Renal pelvis (tissue), 4 donors: ENCODE measurements around the gene EFCAB6. TPM values are rescaled to one million over a fixed set of nuclear protein-coding genes. Genes with fewer than 3 reads are reported as not detected.

Experiments used
- DNase-seq: peaks from one replicate; pipeline ENCODE4 v3.0.0-alpha.2; 2013
- polyA plus RNA-seq, 3 donors: library from polyadenylated mRNA; unstranded; fragments of 120-200 nt; gene quantifications; one replicate each; pipeline ENCODE4 v1.2.1, GENCODE V29; 2013; ENCODE audit not compliant: insufficient read length in 3 of 3

Gene EFCAB6
- polyA plus RNA-seq, 3 donors = 4.3 to 6.0 (median 5.8) TPM

DNA sequence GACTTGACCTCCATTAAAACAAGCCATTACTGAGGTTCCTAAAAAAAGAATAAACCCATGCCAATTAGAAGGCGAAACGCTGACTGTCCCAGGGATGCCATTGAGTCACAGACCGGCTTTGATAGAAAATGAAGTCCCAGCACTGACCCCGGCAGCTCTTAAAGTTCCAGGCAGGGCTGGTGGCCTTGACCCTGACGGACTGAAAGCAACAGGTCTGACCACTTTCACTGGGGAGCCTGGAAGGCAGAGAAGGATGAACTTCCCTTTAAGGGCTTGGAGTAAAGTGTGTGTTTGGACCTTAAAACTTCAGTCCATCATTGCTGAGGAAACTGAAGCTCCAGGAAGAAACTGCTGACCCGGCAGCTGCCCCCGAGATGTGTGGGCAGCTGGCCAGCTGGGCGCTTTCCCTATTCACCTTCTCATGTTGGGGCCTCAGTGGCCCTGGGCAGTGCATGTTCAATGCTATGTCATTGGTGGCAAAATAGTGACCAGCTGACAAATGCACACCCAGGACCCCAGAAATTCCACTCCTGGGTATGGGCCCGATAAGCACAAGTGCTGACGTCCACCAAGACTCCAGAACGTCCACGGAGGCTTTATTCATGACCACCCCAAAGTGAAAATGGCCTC, 18.9 kb upstream of the EFCAB6 start:
- DNase-seq = no peak

DNA sequence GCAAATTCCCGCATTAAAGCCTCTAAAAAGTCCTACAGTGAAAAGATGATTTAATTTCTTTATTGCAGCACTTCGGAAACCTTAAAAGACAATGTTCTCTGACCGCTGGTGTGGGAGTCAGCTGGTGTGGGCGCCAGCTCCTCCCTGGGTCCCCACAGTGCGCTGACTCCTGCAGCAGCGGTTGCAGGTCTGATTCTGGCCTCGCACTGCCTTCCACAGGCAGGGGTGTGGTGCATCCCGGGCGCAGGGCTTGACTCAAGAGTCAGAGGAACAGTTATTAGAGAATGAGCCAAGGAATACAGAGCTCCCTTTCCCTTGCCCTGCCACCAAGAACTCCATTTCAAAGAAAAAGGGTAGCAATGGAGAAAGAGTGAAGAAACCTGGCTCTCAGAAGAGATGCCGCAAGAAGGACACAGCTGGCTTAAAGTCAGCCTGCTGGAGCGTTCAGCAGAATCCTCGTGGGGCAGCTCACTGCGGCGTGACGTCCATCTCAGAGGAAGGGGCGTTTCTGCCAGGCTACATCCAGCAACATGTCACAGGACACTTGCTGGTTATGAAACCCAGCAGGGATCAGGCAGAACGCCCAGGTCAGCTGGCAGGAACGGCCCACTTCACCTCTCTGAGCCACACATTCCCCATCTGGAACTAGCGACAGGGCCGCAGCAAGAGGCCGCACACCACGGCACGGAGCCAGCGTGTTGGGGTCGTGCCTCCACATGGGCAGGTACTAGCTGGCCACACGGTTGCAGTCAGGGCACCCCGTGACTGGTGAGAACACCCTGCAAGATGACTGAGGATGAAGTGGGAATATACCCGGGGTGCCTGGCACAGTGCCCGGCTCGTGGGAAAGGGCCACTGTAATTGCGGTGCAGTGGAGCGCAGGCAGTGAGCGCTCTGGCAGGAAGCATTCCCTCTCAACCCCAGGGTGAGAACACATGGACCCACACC, 18.1 kb upstream of the EFCAB6 start:
- no peak for DNase-seq

DNA sequence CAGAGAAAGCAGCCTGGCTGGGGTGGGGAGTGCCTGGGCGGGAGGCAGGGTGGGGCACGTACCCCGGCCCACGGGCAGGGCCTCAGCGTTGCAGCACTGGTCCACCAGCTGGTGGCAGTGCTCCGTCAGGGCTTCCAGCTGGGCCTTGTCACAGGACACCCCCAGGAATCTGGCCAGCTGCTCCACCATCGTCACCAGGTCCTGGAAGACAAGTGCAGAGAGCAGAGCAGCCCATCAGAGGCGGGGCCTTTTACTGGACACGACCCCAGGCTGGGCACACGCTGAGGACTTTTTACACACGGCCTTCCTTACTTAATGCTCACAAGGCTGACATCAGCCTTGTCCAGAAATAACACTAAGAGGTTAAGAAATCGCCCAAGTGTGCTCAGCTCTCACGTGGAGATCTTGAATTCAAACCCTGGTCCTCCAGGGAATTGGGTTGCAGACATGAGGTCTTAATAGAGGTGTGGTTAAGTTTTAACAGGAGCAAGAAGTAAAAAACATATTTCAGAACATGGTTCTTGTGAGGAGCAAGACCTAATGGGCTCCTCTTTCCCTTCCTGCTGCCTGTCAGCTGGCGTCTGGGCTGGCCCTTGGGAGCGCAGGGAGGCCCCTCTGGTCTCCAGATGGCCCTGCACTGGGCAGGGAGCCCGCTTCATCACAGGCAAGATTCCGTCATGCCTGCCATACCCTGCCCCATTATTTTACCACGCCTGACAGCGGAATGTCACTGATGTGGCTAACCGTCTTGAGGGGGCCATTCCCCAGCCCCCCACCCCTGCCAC, 17.1 kb upstream of the EFCAB6 start:
- DNase-seq = no peak

DNA sequence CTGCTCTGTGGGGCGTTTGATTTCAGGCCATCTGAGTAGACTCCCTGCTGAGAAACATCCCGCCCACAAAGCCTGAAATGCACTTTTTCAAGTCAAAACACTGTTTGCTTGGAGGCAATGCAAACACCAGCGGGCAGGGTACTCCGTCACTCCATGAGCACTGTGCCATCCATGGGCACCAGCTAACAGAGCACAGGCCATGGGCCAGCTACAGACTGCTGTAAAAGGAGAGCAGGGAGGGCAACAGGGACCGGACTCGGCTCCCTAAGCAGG, 16.6 kb upstream of the EFCAB6 start:
- no peak for DNase-seq

DNA sequence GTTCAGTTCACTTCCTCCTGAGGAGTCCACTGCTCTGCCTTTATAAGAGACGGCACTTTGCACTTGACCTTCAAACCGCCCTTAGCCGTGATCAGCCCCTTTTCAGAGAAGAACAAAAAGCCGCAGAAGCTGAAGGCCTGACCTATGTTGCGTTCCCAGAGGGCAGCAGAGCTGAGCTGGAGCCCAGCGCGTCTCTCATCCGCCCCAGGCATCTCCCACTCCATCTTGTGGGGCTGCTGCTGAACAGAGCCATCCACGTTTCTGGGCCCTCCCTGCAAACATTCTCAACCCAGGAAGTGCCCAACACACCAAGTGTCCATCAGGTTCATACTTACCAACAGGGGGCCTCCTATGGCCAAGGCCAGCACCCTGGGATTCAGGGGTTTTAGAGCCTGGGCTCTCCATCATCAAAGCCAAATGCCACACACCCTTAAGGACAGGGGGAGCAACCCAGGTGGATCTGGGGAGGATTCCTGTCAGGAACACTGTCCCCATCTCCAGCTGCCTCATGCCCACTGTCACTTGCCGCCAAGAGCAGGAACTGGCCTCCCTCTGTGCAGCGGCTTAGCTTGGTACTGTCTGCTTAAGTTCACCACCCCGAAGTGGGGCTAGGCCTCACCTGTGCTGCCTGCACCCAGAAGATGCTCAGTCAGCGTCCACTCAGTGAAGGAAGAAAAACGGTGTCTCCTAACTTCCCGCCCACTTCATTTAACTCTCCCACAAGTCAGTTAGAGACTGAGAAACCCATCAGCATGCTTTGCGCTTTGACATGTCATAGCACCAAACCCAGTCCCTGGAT, 16.0 kb upstream of the EFCAB6 start:
- DNase-seq = no peak

DNA sequence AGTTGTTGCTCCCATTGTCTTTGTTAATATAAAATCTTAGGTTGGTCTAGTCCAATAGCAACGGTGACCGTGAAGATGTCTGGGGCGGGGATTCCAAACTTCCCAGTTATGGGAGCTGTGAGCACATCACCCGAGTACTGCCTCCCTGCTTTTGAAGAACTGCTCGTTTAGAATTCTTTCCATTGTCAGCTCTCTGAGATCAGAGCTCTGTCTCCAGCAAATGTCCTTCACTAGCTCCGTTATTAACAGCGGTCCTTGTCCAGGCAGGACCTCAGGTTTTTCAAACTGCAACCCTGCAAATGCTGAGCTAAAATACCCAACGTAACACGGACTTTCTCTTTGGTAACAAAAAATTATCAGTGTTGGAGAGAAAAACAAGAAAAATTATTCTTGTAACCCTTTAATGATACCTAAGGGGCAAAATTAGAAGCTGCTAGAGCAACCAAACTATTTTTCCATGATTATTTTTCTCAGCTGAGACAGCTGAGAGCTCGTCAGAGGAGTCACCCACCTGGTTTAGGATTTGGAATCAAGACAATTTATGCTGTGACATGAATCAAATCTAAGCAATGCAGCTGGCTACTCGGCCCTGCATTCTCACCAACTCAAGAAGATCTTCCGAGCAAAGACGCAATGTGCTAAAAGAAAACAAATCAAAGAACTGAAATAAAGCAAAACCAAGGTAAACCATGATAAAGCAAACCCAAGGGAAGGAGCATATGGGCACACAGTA, 15.1 kb upstream of the EFCAB6 start:
- DNase-seq = no peak

DNA sequence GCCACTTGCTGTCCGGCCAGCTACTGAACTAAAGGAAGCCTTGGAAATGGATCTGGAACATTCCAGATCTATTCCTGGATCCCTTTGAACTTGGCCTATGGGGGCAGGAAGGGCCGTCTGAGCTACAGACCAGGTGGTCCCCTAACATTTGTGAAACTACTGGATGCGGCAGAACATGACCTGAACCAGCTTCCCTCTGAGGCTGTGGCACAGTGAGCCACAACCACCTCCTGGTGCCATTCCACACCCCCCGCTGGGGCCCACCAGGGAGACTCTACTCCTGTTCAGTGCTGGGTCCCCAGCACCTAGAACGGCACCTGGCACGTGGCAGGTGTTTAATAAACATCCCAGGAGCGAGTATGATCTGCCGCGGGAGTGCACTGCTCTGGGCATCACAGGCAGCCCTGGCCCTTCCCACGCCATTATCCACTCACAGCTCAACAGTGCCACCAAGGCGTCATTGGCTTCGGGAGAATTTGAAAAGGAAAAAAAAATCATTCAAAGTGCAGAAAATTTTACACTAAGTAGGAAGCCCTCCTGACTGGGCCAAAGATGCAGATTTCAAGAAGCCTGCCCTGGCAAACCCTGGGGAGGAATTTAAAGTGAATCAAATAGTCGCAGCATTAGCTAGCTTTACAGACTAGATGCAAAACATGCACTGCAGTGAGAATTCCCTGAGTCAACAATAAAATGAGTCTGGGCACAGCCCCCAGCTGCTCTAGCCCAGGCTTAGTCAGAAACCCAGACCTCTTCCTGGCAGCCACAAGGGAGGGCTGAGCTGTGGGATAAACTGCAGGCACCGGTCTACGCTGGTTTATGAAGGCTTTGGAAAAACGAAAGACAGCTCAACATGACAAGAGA, 14.3 kb upstream of the EFCAB6 start:
- DNase-seq = no peak

DNA sequence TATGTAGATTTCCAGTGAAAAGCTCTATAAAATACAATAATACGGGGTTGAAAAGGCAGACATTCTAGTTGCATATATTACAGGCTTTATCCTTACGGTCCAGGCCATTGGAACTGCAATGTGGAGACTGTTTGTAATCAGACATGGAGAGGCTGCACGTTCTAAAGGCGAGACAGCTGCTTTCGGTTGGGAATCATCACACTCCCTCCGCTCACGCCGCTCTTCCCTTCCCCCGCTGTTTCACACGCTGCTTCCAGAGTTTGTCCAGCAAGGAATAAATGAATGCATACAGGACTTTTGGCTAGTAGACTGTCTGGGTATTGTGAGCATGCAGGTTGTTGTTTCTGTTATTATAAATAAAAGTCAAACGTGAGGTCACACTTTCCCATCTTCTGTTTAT, 13.5 kb upstream of the EFCAB6 start:
- DNase-seq = no peak

DNA sequence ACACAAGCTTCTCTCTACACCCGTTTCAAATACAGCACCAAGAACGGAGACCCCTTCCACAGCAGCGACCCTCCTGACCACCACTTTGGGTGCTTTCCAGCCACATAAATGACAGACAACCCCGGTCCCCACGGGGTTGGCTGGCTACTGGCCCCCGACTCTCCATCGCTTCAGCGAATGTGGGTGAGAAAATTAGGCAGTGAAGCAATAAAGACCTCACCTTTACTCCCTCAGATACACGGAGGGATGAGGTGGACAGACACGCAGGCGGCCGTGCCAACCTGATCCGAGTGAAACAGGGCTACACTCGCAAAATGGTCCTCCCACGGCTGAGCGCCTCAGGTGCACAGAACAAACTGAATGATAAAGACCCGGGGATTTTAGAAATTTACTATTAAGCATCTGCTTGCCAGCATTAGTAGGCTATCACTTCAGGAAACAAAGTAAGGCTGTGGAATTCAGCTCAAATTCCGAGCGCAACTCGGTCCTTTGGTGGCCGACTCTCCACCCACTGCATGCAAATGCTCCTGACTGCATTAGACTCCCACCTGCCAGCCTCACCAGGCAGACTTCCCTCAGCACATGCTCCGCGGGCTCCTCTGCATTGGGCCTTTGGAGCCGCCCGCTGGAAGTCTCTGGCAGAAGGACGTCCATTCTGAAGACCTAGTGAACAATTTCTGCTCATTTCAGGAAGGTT, 12.8 kb upstream of the EFCAB6 start:
- DNase-seq = no peak

DNA sequence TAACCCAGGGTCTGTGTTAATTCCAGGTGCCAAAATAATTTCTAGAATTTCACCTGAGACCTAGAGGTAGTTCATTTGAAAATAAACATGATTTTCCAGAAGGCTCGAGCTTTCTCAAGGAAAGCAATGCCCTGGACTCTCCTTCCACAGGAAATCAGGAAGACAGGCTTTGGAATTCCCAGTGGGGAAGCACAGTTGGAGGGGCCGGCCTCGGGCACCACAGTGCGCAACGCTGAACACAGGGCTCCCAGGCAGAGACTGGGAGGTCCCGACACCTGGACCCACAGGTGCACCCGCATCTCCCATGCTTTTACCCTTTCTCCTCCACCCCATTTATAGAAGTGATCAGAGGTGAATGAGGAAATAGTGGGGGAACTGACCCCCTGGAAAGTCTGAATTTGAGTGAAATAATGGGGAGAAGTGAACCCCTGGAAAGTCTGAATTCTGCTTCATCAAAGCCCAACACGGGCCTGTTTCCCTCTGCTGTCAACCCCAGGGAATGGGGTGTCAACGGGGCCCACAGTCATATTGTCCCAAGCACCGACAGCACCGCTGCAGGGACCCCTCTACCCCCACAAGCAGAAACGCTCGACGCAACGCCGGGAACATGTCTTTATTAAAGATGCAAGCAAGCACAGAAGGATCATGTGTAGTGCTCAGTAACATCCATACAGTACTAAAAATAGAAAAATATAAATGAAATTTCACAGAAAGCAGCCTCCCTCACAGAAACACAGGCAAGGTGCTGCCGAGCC, 12.0 kb upstream of the EFCAB6 start:
- no peak for DNase-seq

DNA sequence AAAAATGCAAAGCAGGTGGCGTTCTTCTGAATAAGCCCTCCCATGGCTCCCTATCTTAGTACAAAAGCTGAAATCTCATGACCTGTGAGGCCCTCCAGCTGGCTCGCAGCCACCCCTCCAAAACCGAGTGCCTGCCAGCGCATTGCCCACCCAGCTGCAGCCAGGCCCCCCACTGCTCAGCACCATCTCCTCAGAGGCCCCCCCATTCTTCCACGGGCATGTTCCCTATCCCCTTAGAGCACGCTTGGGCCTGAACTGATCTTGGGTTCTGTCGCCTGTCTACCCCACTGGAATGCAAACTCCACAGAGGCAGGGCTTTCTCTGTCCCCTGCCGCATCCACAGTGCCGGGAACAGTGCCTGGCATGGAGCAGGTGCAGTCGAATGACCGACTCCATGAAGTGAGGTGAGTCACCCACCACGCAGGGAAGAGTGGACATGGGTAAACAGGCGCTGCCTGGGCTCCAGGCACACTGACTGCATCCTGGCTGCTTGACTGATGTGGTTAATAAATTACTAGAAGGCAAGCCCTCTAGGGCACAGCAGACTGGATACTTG, 11.3 kb upstream of the EFCAB6 start:
- DNase-seq = peak; percentile 57

DNA sequence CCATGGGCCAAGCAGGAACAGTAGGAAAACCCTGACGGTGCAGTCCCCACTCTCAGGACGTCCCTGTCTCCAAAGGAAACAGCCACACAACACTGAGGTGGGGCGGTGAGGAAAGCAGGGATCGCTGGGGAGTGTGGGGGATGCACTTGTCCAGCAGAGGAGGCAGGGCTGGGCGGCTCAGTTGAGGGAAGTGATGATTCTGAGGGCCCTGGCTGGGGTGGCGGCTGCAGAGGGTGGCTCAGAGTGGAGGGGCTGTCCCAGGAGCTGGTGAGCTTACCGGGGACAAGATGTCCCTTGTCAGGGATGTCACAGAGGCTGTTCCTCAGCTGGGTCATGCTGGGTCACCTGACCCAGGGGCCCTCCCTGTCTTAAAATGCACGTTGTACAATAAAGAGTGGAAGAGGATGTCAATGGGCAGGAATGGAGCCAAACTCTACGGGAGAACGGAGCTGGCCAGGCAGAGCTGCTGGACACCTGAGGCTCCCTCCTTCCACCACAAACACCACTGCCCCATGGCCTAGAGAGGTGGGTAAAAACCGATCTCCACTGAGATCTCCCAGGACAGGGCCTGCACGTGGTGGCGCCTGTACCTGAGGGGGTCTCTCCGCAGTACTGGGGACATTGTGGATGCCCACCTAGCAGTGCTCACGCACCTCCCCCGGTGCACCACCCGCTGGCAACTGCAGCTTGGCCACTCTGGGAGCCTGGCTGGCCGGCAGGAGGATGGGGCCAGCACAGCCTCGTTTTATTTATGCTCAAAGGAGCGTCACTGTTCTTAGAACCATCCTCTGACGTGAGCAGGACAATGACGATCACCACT, 9.7 kb upstream of the EFCAB6 start:
- DNase-seq = no peak

DNA sequence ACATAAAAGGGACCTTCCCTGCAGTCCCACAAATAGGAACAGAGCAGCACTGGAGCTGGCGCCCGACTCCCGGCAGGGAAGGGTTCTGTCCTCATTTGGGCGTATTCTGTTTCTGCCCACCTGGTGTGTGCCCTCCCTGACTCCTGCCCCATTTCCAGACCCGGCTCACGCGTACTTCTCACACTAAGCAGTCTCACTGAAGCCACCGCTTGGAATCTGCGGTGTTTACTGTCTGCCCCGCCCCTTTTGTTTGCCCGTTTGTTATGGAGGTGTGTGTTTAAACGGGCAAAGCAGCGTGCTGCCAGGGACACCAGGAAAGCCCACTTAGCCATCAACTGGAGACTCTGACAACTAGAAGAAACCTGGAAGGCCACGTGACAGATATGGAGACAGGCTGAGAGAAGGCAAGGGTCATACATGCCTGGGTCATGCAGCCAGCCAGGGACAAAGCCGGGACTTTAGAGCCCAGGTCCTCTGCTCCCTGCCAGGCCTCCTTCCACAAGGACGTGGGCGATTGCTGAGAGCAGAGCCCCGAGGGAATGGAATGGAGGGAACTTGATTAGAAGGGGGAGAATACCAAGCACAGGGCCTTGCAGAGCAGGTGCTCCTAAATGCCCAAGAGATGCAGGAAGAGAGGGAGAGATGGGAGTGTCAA, 8.7 kb upstream of the EFCAB6 start:
- DNase-seq = no peak

DNA sequence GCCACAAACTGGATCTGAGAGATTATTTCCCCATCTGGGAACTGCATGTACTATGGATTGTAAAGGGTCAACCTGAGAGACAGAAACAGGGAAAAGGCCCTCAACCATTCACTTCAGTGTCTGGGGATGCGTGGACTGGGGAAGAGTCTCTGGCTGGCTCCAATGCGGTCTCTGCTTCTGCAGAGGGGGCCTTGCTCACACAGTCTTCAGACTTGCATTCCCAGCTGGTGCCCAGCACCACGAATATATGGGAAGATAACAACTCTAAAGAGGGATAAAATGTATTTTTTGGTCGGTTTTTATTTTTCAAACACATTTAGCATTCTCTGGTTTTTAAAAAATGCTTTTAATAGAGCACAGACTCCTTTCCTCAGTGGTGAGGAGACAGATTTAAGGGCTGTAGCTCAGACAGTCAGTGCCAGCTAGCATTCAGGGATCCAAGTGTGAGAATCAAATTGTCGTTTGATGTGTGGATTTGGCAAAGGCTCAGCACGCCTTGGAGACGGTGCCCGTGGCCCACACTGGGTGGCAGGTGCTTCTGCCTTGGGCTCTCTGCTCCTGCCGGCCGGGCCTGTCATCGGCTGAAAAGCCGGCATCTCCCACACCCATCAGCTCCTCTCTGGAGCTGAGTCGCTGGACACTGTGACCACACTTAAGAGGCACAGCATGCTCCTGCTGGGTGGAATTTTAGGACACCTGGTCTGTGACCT, 8.0 kb upstream of the EFCAB6 start:
- no peak for DNase-seq

DNA sequence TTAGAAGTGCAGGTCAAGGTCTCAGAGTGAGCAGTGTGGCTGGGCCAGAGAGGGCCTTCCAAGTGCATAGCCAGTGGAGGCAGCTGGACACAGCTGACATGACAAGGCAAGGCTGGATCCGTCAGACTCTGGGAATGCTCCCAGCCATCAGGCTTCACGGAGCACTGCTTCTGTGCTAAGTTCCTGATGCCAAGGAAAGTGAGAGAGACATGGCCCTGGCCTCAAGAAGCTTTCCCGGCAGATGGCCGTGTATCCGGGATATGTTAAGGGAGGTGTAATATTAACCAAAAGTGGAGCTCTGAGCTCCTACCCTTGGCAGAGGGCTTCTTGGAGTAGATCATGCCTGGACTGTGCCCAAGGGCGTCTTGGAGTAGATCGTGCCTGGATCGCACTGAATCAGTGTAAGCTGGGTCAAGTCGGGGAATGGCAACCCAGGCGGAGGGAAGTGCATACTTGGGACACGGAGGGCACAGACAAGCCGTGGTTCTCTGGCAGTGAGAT, 7.4 kb upstream of the EFCAB6 start:
- DNase-seq = no peak

DNA sequence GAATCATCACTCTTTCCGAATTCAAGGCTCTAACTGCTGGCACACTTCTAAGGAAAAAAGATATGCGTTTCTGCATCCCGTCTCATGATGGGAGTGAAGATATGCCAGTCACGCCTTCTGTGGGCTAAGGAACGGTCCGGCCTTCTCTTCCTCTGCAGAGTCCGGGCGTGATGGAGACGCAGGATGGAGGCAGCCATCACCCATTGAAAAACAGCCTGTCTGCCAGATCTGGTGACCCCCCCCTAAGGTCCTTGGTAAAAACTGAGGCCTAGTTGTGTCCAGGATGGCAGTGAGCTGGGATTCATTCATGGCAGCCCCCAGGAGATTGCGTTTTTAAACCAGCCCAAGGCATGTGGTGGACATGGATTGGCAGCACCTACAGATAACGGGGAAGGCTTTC, 6.9 kb upstream of the EFCAB6 start:
- DNase-seq = no peak
